KBM-7 (cell line): ENCODE data around the gene PRM1.
A peak's percentile ranks its signal among the peaks of the same experiment; 100 is the strongest.

ENCODE experiments used
- DNase-seq: peaks from one replicate; pipeline ENCODE4 v3.0.0-alpha.2; 2015
- in situ Hi-C: fragments of 300-500 bp; cut with MboI; formaldehyde crosslinking; loops from 2 replicates; pipeline ENCODE4 v1.14.3; 2020; ENCODE audit warnings: low sequenced_read_pairs, low pct_unique_long_range_greater_than_20kb, mixed read lengths

The PRM1 gene

DNA sequence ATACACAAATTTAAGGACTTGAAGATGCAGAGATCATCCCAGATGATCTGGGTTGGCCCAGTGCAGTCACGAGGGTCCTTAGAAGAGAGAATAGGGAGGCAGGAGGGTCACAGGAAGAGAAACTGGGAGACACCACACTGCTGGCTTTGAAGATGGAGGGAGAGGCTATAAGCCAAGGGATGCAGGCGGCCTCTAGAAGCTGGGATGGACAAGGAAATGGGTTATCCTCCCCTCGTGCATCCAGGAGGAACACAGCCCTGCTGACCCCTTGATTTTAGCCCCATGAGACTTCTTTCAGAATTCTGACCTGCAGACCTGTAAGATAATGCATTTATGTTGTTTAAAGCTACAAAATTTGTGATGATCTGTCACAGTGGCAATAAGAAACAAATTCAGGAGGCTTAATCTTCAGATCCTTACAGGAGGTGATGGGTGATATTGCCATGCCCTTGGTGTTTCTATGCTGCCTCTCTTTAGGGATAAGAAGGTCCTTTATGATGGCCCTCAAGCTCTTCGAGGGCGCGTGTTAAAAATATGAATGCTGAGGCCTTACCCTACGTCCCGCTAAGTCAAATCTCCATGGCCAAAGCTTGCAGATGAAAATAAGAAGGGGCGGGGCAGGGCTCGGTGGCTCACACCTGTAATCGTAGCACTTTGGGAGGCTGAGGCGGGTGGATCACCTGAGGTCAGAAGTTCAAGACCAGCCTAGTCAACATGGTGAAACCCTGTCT is 3.4 kb downstream of the PRM1 start:
- in situ Hi-C loops = no loop called here
- DNase-seq = no peak

- in situ Hi-C loops = no loop called here
- DNase-seq = no peak
These were observed 4.1 kb downstream of the PRM1 start for GRCh38 chr16:11276896-11277593.

DNA sequence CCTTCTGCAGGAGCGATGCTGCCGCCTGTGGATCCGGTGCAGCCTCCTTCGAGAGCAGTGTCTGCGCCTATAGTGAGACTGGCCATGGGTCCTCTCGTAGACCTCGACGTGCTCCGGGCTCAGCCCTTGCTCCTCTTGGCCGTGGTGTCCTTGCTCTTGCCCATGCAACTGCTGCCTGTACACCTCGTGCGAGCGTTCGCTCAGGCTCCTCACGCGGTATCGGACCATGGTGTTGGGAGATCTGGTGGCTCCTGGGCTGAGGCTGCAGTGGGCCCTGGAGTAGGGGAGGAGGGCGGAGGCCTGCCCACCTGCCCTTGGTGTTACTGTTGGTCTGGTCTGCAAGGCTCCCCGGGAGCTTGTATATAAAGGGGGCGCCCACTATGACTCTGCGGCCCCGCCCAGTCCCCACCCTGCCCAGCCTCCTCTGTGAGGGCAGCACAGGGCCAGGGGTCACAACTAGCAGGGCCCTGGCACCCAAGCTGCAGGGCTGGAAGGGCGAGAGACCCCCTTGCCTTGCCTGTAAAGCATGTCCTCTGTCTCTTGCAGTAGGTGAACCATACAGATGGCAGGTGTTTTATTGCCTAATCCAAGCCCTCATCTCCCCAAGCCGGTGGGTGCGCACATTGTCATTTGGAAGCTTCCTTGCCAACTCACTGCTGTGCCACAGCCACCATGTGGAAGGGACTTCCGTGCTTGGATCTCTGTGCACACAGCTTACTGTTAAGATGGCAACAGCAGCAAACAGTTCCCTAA is 4.8 kb downstream of the PRM1 start, which contains the start of gene PRM2:
Gene PRM2, minus strand, starts transcription at position 338 of the 753 bp plus-strand sequence. Its CDS starts 110 bp downstream, at position 228.
- no peak for DNase-seq
- in situ Hi-C loops = no loop called here

GRCh38 chr16:11274964-11275363 is 6.2 kb downstream of the PRM1 start:
- in situ Hi-C loops = no loop called here
- no peak for DNase-seq

GRCh38 chr16:11273721-11274324 is 7.3 kb downstream of the PRM1 start:
- DNase-seq = no peak
- in situ Hi-C loops = no loop called here

DNA sequence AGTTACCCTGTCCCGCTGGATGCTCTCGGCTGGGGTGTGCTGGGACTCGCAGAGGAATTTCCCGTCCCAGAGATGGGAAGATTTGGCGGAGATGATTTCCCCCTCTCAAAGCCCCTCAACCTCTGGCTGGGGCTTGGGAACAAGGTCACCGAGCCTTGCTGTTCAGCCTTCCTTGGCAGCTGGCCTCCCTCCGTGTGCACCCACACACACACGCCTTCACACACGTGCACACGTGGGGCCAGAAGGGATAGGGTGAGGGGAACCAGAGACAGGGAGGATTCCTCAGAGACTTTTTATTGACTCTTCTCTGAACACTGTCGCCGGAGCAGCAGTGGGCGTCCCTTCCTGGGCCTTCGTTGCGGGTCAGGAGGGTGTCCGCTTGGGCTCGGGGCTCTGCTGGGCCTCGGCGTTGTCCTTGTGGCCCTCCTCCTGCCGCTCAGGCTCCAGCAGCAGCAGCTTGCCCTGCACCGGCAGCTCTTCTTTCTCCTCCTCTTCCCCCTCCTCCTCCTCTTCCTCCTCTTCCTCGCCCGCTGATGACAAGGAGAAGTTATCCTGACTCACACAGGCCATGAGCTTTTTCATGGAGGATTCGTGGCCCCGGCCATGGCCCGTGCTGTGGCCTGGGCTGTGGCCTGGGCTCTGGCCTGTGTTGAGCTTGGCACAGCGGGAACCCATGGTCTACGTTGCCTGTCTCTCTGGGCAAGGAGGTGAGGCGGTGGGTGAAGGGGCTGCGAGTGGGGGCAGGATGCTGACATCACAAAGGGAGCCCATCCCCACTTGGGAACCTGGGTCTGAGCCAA is 8.0 kb downstream of the PRM1 start, which contains the start of gene PRM3:
Gene PRM3, minus strand, starts transcription at position 709 of the 800 bp plus-strand sequence. Its CDS starts 34 bp downstream, at position 675.
- in situ Hi-C loops = no loop called here

GRCh38 chr16:11272484-11272883 is 8.6 kb downstream of the PRM1 start:
- in situ Hi-C loops = no loop called here
- no peak for DNase-seq

More for the DNA sequence above, 8.0 kb downstream of the PRM1 start, which contains the start of gene PRM3:
- DNase-seq = no peak

DNA sequence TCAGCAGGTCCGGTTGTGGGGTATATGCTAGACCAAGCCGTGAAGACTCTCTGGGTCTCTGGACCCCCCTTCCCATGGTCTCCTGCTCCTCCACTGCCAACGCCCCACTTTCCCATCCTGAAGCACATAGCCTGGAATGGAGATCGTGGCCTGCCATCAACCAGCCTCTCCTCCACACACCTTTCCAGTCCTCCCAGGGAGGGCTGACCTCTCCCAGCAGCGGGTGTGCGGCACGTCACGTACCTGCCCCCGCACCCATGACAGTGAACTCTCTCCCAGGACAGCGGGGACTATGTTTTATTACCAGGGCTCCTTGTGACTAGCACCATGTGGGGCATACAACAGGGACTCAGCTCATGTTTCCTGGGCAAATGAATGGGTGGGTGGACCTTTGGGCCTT is 9.5 kb downstream of the PRM1 start:
- DNase-seq = no peak
- in situ Hi-C loops = no loop called here

- in situ Hi-C loops = no loop called here
These were observed 10.4 kb downstream of the PRM1 start for GRCh38 chr16:11270602-11271162.

GRCh38 chr16:11268921-11269375 is 12.2 kb downstream of the PRM1 start, which contains the start of gene TNP2:
Gene TNP2, minus strand, starts transcription at chr16:11269325. Its CDS starts 63 bp downstream, at chr16:11269262.
- no peak for DNase-seq
- in situ Hi-C loops = no loop called here

More at GRCh38 chr16:11270602-11271162, 10.4 kb downstream of the PRM1 start:
- DNase-seq = no peak

- no peak for DNase-seq
- in situ Hi-C loops = no loop called here
These were observed 16.0 kb downstream of the PRM1 start for GRCh38 chr16:11265124-11265523.

DNA sequence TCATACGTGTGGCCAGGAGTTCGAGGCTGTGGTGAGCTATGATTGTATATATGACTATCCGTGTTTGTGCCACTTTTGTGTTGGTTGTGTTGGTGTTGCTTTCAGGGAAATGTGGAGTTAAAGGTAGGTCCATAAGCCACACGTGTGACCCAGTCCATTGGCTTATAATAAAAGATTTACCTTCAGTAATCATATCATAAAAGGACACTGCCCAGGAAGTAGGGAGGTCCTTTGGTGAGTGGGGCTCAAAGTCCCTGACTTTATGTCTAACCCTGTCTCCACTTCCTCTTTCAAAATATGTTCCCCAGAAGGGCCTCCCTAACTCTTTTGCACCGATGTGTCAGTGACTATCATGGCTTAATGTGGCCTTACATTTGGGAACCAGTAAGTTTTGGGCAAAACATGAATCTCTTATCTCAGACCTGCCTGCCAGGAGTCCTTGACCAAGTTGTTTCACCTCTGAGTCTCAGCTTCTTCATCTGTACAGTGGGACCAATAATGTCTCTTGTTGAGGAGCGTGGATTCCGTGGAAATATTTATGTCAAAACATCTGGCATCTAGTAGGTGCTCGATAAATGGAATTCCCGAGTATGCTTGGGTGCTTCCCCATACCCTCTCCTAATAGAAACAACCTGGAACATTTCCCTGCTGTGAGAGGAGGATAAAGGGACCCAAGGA is 16.8 kb downstream of the PRM1 start:
- no peak for DNase-seq
- in situ Hi-C loops = no loop called here

DNA sequence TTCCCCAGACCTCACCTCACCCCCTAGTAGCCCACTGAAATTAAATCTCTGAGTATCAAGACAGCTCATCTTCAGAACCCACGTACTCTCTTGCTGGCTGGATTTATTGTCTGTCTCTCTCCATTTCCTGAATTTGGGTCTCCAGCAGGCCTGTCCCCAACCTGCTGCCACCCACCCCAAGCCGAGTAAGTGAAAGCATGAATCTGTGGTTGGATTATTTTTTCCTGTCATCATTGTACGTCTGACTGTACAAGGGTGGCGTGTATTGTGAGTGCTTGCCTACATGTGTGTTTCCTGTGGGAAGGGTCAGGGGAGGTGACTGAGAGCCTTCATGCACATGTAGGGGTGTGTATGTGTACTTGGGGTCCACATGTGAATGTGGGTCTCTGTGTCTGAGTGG is 17.4 kb downstream of the PRM1 start:
- DNase-seq = peak; percentile 43
- in situ Hi-C loops = no loop called here

DNA sequence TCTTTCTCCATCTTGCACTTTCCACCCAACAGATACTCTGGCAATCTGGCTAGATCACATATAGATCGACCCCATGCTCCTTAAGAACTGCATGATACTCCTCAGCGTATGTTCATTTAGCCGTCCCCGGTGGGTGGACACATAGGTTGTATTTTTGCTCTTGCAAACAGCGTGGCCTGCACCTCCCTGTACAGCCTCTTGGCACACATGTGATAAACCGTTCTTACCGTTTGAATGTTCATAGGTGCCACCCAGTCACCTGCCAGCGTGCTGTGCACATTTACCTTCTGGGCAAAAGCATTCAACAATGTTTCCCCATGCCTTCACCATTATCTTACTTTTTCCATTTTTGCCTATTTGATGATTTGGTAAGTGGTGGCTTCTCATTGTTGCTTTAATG is 18.2 kb downstream of the PRM1 start:
- DNase-seq = no peak
- in situ Hi-C loops = no loop called here

- DNase-seq = no peak
- in situ Hi-C loops = no loop called here
These were observed 20.5 kb downstream of the PRM1 start for GRCh38 chr16:11260596-11260966.

- DNase-seq = no peak
- in situ Hi-C loops = no loop called here
These were observed 21.2 kb downstream of the PRM1 start for GRCh38 chr16:11259655-11260595.
